Measurements from ENCODE around the gene CNKSR3. TPM values are rescaled to one million over a fixed set of nuclear protein-coding genes. Genes with fewer than 3 reads are reported as not detected.

Gene CNKSR3
- total RNA-seq, 1 donor = 11.7 TPM

- TF ChIP-seq CTCF (IDR thresholded peaks at IDR 0.05; ENCODE audit: insufficient read depth, low read length) = no peak
- peak; percentile 63 for DNase-seq (ENCODE audit: low read depth)
- no peak overlapping the region for H3K4me3 ChIP-seq (ENCODE audit: low read depth, low read length)
These were observed 105.6 kb downstream of the CNKSR3 start for GRCh38 chr6:154404791-154405400.

GRCh38 chr6:154403788-154404187 lies 106.7 kb downstream of the CNKSR3 start:
- no peak for TF ChIP-seq CTCF (IDR thresholded peaks at IDR 0.05; ENCODE audit: insufficient read depth, low read length)
- no peak overlapping the region for H3K4me3 ChIP-seq (ENCODE audit: low read depth, low read length)
- peak; percentile 71 for DNase-seq (ENCODE audit: low read depth)

GRCh38 chr6:154402081-154402780 lies 108.3 kb downstream of the CNKSR3 start:
- TF ChIP-seq CTCF (IDR thresholded peaks at IDR 0.05; ENCODE audit: insufficient read depth, low read length) = no peak
- no peak overlapping the region for H3K4me3 ChIP-seq (ENCODE audit: low read depth, low read length)
- DNase-seq (ENCODE audit: low read depth) = no peak

GRCh38 chr6:154399097-154399496 lies 111.4 kb downstream of the CNKSR3 start:
- H3K4me3 ChIP-seq (ENCODE audit: low read depth, low read length) = no peak overlapping the region
- no peak for TF ChIP-seq CTCF (IDR thresholded peaks at IDR 0.05; ENCODE audit: insufficient read depth, low read length)
- DNase-seq (ENCODE audit: low read depth) = peak; percentile 62

GRCh38 chr6:154397491-154398195 lies 112.8 kb downstream of the CNKSR3 start:
- no peak overlapping the region for H3K4me3 ChIP-seq (ENCODE audit: low read depth, low read length)
- DNase-seq (ENCODE audit: low read depth) = no peak
- no peak for TF ChIP-seq CTCF (IDR thresholded peaks at IDR 0.05; ENCODE audit: insufficient read depth, low read length)

- no peak for TF ChIP-seq CTCF (IDR thresholded peaks at IDR 0.05; ENCODE audit: insufficient read depth, low read length)
- H3K4me3 ChIP-seq (ENCODE audit: low read depth, low read length) = no peak overlapping the region
- DNase-seq (ENCODE audit: low read depth) = no peak
These were observed 114.6 kb downstream of the CNKSR3 start for GRCh38 chr6:154395878-154396277.
